22Rv1 (cell line): ENCODE measurements around the gene SLC1A2.

Experiments used
- CTCF ChIP-seq: fragments of 450-650 bp; IDR thresholded peaks from 2 replicates; pipeline ENCODE4 v1.5.1; 2017; ENCODE audit warnings: mild to moderate bottlenecking
- ZFX ChIP-seq: fragments of 450-650 bp; IDR thresholded peaks from 2 replicates; pipeline ENCODE4 v1.6.1; 2017; ENCODE audit warnings: antibody characterized with exemption, borderline replicate concordance

- TF ChIP-seq CTCF = no peak
- no peak for TF ChIP-seq ZFX
These were observed 64.7 kb downstream of the SLC1A2 start for GRCh38 chr11:35354644-35355043.
